LHCN-M2 (cell line): ENCODE data around the gene HERC2. TPM values are rescaled to one million over a fixed set of nuclear protein-coding genes. Genes with fewer than 3 reads are reported as not detected.
A peak's percentile ranks its signal among the peaks of the same experiment; 100 is the strongest.
"Not testable (repeated sequence)": the region's sequence is repeated elsewhere in the genome, so short reads cannot be mapped to it uniquely, and the experiment has no call there.

Experiments
- DNase-seq: peaks from one replicate; pipeline ENCODE4 v3.0.0-alpha.2; 2012; ENCODE audit warnings: low read depth
- total RNA-seq: library from RNA; depleted of rRNA; stranded (reverse); fragments of >200 nt; gene quantifications from 2 replicates; pipeline ENCODE4 v1.2.3, GENCODE V29; 2014

Gene HERC2
- total RNA-seq, 1 experiment from 2014 or later, result 37.1 TPM

DNA sequence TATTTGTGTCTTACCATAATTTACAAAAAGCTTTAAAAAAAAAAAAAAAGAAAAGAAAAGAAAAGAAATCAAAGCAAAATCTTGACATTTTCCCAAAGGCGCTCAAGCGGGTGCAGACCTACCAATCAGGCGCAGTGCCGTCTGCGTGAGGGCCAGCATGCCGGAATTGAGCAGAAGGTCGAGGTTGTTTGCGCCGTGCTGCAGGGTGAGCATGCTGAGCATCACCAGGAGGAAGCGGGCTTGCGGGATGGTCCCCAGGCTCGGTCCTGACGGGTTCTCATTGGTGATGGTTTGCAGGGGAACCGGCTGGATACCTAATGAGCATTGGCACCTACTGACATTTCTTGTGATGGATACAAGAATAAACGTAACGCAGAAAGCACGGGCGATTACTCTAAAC is 93.9 kb downstream of the HERC2 start:
- DNase-seq, result no peak

DNA sequence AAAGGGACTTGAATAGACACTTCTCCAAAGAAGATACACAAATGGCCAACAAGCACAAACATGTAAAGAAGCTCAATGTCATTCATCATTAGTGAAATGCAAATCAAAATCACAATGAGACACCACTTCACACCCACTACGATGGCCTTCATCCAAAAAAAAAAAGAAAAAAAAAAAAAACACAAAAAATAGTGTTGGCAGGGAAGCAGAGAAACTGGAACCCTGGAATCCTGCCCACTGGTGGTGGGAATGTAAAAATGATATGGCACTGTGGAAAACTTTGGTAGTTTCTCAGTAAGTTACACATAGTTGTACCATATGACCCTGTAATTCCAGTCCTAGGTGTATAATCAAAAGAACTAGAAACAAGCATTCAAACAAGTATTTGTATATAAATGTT is 94.7 kb downstream of the HERC2 start:
- DNase-seq, result peak; percentile 30

GRCh38 chr15:28222612-28223011 is 99.4 kb downstream of the HERC2 start:
- DNase-seq, result not testable (repeated sequence)

DNA sequence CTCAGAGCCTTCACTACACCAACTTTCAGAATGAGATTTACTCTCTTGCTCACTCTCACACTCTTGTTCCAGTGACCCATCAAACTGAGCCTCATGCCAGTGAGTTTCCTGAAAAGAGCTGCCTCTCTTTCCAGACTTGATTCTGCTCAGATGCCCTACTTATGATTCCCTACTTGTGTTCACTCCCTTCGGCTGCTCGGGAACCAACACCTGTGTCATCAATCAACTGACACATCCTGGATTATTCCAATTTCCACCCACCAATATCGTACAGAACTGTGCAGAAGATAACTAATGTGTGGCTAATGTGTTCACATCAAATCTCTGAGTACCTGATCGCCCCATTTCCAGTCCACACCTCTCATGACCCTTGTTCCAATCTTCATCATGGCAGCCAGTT is 100.3 kb downstream of the HERC2 start:
- not testable (repeated sequence) for DNase-seq

DNA sequence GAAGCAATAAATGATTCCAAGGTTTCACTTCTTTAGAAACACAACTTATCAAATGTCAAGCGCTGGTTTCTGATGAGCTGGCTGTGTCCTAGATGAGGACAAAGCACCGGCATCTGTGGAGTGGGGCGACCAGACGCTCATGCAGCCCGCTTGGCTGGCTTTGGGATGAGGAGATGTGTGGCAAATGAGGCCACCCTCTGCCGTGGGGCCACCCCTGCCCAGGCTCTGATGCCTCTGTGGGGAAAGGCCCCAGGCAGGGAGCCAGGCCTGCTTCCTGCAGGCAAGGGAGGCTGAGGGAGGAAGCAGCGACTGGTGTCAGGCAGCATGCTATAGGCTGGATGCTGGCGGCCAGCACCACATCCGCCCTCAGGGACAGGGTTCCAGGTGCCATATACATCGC is 102.9 kb downstream of the HERC2 start:
- no peak for DNase-seq

GRCh38 chr15:28216946-28217546 is 104.9 kb downstream of the HERC2 start:
- not testable (repeated sequence) for DNase-seq

- not testable (repeated sequence) for DNase-seq
Observed at GRCh38 chr15:28215521-28215920, 106.5 kb downstream of the HERC2 start.

DNA sequence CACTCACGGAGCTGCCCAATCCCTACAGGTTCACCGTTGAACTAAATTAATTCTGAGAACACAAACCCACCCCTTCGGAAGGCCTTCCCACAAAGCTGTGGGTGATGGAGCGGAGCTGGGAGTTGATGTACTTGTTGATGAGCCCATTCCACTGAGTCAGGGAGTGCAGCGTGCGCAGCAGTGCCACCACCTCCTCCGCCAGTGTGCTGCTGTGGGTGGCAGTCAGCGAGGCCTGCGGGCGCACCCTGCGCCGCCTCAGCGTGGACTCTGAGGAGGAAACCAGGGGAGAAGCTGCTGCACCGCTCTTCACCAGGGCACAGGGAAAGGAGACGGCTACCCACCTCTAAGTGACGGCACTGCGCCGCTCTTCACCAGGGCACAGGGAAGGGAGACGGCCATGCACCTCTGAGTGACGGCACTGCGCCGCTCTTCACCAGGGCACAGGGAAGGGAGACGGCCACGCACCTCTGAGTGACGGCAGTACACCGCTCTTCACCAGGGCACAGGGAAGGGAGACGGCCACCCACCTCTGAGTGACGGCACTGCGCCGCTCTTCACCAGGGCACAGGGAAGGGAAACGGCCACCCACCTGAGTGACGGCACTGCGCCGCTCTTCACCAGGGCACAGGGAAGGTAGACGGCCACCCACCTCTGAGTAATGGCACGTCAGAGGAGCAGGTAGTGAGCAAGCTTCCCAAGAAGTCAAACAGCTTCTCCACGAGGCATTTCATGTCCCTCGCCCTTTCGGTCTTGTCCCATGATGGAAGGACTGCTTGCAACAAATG is 107.8 kb downstream of the HERC2 start:
- not testable (repeated sequence) for DNase-seq

DNA sequence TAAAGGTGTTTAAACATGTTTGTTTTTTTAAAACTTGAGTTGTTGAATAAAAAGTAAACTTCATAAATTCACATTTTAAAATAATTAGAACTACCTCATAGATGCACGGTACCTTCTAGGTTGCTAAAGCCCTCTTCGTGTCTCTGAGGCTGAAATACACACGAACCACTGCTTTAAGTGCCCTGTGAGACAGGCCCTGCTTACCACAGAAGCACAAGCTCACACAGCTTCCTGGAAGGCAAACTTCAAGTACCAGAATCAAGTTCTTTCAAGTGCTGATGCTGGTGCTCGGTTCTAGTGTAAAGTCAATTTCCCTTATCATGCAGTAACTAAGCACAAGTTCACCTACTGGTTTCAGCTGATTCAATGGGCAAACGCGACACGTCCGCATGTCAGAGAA is 108.6 kb downstream of the HERC2 start:
- DNase-seq, result not testable (repeated sequence)

DNA sequence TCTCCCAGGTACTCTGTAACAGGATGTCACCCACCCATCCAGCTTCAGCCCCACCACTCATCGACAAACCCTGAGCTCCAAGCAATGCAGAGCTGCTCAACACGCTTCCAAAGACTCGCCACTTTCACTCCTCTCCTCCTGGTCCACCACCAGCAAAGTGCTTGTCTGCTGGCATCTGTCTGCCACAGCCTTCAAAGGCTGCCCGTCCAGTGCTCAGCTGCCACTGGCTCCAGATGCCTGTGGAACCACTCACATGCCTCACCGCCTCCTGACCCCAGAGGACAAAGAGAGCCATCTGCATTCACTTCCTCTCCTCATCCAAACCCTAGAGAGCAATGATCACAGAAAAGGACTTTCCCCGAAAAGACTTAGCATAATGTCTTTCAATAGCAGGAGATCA is 113.4 kb downstream of the HERC2 start:
- DNase-seq, result peak; percentile 11

DNA sequence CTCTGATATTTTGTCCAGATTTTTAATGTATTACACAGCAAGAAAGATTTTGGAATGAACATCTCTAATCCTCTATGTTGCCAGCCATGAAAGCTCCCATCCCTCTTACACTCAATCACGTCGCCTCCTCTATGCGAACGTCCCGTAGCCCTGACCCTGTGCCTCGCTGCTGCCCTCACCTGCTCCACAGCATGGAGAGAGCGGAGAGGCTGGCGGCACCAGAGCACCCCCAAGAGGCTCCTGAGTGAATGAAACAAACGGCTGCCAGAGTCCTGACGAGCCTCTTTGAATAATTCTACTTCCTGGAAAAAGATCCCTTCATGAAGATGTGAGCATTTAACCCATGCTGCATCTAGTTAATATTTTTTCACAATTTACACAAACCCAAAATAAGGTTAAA is 116.3 kb downstream of the HERC2 start:
- not testable (repeated sequence) for DNase-seq

- DNase-seq, result not testable (repeated sequence)
Observed at GRCh38 chr15:28203055-28203828, 118.7 kb downstream of the HERC2 start.

DNA sequence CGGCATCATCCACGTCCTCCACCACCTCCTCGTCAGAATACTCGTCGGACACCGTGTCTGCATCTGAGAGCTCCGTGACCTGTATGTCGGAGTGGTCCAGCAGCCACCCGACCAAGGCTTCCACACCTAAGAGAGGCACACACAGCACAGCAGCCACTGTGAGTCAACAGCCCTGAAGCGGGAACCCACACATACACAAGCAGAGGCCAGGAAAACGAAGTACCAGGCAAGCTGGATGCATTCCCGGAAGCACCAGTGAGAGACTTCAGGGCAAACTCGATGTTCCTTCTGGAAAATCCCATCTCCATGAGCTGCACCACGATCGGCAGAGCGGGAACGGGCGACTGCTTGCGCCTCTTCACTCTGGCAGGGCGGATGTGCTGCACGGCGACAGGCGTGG is 119.9 kb downstream of the HERC2 start:
- not testable (repeated sequence) for DNase-seq

DNA sequence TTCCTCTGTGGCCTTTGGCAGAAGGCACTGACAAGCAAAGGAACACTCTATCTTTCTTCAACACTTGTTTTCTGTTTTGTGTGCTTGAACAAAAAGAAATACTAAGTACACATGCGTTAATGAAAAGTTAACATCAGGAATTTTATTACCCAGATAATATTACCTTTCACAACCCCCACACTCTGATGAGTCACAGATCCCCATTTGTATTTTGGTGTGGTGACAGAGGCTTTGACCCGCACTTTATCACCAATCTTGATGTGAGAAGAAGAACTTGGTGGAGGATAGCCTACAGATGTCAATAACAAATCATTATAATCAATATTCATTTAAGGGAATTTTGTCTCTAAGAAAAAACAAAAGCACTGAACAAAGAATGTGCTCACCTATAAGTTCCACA is 123.8 kb downstream of the HERC2 start:
- DNase-seq, result not testable (repeated sequence)

DNA sequence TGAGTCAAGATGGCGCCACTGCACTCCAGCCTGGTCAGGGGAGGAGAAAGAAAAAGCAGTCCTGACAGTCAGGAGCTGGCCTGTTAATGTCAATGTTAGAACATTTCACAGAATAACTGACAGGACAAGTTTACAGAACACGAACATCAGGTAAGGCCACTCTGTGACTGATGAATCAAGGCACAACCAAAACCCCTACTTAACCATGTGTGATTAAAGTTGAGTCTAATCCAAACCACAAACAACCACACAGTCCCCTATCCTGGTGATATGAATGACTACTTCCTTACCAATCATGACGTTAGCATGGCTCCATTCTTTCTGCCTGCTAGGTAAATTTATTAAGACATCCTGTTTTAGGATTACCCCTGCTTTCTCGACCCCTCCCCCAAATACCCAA is 124.3 kb downstream of the HERC2 start:
- not testable (repeated sequence) for DNase-seq

DNA sequence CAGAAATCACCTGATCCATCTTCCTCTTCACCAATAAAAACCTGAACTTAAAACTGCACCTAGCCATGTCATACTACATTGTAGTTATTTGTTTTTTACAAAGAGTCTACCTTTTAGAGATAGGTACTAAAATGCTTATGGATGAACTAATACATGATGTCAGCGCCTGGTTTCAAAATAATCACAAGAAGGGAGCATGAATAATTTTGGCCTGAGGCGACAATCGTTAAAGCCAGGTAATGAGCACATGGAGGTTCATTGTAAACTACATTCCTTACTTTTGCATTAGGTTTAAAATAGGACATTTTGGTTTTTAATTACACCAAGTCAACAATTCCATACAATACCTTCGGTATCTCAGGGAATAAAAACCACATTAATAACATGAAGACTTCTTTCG is 125.4 kb downstream of the HERC2 start:
- DNase-seq, result not testable (repeated sequence)

- DNase-seq, result peak; percentile 19
Observed at GRCh38 chr15:28192772-28193171, 129.2 kb downstream of the HERC2 start.

GRCh38 chr15:28191832-28192231 is 130.1 kb downstream of the HERC2 start:
- DNase-seq, result peak; percentile 97

GRCh38 chr15:28190391-28191174 is 131.4 kb downstream of the HERC2 start:
- DNase-seq, result no peak

- DNase-seq, result no peak
Observed at GRCh38 chr15:28185148-28185895, 136.7 kb downstream of the HERC2 start.

DNA sequence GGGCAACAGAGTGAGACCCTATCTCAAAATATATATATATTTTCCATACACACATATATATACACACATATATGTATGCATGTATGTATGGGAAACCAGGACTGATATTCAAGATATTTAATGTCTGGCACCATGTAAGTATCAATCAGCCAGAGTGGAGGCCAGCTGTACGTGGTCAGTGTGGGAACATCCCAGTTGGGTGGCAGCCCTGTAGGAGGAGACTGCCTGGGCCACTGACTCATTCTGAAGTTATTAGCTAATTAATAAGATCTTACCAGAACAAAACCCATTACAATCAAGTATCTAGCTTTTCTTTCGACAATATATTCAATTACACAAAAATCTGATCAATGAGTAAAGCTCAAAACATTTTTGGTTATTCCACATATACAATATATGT is 137.8 kb downstream of the HERC2 start:
- DNase-seq, result no peak
